Endodermal cell (in vitro differentiated cells): ENCODE measurements around the gene PLB1. TPM values are rescaled to one million over a fixed set of nuclear protein-coding genes. Genes with fewer than 3 reads are reported as not detected.

Source experiments
- DNase-seq: peaks from one replicate; pipeline ENCODE4 v3.0.0-alpha.2; 2017
- H3K27ac ChIP-seq: 2 replicates; pipeline ENCODE4 v1.5.1; 2013; ENCODE audit warnings: mild to moderate bottlenecking, low read depth, low read length, moderate library complexity
- H3K27me3 ChIP-seq: 2 replicates; pipeline ENCODE4 v1.6.1; 2013; ENCODE audit warnings: mild to moderate bottlenecking, low read length, moderate library complexity; ENCODE audit not compliant: insufficient read depth, control insufficient read depth, poor library complexity, severe bottlenecking
- H3K36me3 ChIP-seq: 2 replicates; pipeline ENCODE4 v1.7.0; 2013; ENCODE audit warnings: mild to moderate bottlenecking, low read length, moderate library complexity; ENCODE audit not compliant: control insufficient read depth, insufficient read depth
- H3K4me1 ChIP-seq: one replicate; pipeline ENCODE4 v1.7.0; 2013; ENCODE audit warnings: low read length; ENCODE audit not compliant: control insufficient read depth, insufficient read depth
- H3K4me3 ChIP-seq: 2 replicates; pipeline ENCODE4 v1.5.1; 2013; ENCODE audit warnings: mild to moderate bottlenecking, low read length, moderate library complexity
- H3K9ac ChIP-seq: 2 replicates; pipeline ENCODE4 v1.6.1; 2013; ENCODE audit warnings: mild to moderate bottlenecking, low read length, moderate library complexity; ENCODE audit not compliant: poor library complexity, severe bottlenecking; ENCODE audit errors: extremely low read depth
- H3K9me3 ChIP-seq: 2 replicates; pipeline ENCODE4 v1.6.1; 2013; ENCODE audit warnings: mild to moderate bottlenecking, low read length, moderate library complexity; ENCODE audit not compliant: control insufficient read depth
- H3K27ac Mint-ChIP-seq: 2 replicates; pipeline ENCODE4 v1.8.0; 2020; ENCODE audit warnings: mixed read lengths
- H3K27me3 Mint-ChIP-seq: 2 replicates; pipeline ENCODE4 v1.8.0; 2021; ENCODE audit warnings: mild to moderate bottlenecking, mixed read lengths; ENCODE audit not compliant: insufficient read depth
- H3K36me3 Mint-ChIP-seq: 2 replicates; pipeline ENCODE4 v1.8.0; 2020; ENCODE audit warnings: low read depth, mixed read lengths
- H3K4me1 Mint-ChIP-seq: 2 replicates; pipeline ENCODE4 v1.8.0; 2020; ENCODE audit warnings: mixed read lengths
- H3K4me3 Mint-ChIP-seq: 2 replicates; pipeline ENCODE4 v1.8.0; 2020; ENCODE audit warnings: mild to moderate bottlenecking, moderate library complexity, mixed read lengths
- H3K9me3 Mint-ChIP-seq: 2 replicates; pipeline ENCODE4 v1.8.0; 2020; ENCODE audit warnings: mild to moderate bottlenecking, mixed read lengths
- WGBS, 2 experiments: methylation state at CpG; one replicate each; pipeline versions ENCODE4 v1.1.5 to v1.1.7; 2013; ENCODE audit warnings: missing lambda C conversion rate in 2 of 2, mixed read lengths in 1 of 2; ENCODE audit not compliant: insufficient coverage in 1 of 2, insufficient read length in 1 of 2; 5-methylcytosine and 5-hydroxymethylcytosine counted together
- total RNA-seq, 2 donors: library from RNA; stranded (reverse); fragmentation: NEBNext Ultra II Directional in 1 of 2; extraction: Animal tissue kit (Norgen Biotek cat#: 25700) in 1 of 2; gene quantifications; 2 replicates in 1 of 2; 3 replicates in 1 of 2; pipeline ENCODE4 v1.2.1, GENCODE V29; 2021
- TF ChIP-seq, protein P1 (sequence below): fragments of 200-600 bp; sonication (generic); conservative IDR thresholded peaks from 2 replicates; pipeline ENCODE4 v1.5.0; 2021; ENCODE audit warnings: antibody characterized with exemption, mild to moderate bottlenecking

PLB1 gene
- total RNA-seq, 2 donors from 2014 or later: 0.35 to 0.38 TPM

DNA sequence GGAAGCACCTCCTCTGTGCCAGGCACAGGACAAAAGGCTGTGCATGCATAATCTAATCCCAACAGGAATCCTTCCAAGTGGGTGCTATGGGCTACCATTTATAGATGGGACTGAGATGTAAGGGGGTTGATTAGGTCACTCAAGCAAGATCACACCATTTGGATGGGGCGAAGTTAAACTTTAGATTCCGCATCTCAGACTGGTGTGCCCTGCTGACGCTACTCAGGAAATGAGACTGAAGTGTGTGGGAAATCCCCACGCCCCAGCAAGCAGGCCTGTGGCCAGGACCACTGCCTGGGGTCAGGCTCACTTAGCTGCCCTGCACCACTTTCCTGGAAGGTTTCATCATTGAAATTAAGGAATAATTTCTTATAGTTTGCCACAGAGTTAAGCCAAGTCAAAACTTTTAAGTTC lies 185.3 kb downstream of the PLB1 start:
- DNase-seq: no peak
- Mint-ChIP-seq H3K36me3 (no peaks in the 10 kb centered on the region), H3K4me1 (peaks cover 21% of the 10 kb centered on the region), H3K27ac (no peak overlapping the region), H3K9me3 (no peaks in the 10 kb centered on the region), H3K4me3 (no peak overlapping the region), H3K27me3 (no peaks in the 10 kb centered on the region)
- no peaks in the 10 kb centered on the region for H3K9me3 ChIP-seq
- H3K9ac ChIP-seq: no peak overlapping the region
- TF ChIP-seq, protein P1, sequence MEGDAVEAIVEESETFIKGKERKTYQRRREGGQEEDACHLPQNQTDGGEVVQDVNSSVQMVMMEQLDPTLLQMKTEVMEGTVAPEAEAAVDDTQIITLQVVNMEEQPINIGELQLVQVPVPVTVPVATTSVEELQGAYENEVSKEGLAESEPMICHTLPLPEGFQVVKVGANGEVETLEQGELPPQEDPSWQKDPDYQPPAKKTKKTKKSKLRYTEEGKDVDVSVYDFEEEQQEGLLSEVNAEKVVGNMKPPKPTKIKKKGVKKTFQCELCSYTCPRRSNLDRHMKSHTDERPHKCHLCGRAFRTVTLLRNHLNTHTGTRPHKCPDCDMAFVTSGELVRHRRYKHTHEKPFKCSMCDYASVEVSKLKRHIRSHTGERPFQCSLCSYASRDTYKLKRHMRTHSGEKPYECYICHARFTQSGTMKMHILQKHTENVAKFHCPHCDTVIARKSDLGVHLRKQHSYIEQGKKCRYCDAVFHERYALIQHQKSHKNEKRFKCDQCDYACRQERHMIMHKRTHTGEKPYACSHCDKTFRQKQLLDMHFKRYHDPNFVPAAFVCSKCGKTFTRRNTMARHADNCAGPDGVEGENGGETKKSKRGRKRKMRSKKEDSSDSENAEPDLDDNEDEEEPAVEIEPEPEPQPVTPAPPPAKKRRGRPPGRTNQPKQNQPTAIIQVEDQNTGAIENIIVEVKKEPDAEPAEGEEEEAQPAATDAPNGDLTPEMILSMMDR: no peak
- peaks cover 8% of the 10 kb centered on the region for H3K4me1 ChIP-seq
- H3K36me3 ChIP-seq: no peaks in the 10 kb centered on the region
- no peaks in the 10 kb centered on the region for H3K27me3 ChIP-seq
- no peak overlapping the region for H3K4me3 ChIP-seq
- WGBS, 2 experiments: 83 to 88% methylated on average over 4 of the region's 4 CpGs
- no peak overlapping the region for H3K27ac ChIP-seq

DNA sequence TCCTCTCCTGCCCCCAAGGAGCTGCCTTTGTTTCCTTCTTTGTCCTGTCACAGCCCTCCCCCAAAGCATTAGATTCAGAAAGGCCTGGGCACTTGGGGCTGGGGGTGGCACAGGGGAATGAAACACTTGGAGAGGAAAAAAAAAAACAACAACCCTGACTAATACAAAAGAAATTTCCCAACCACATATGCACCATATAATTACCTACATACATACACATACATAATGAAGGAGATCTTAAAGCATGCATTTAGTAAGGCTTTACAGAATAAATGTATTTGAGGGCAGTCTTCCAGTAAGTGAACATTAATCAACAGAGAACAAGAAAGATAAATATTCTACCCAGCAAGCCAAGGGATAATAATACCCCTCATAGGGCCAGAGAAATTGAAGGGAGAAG lies 185.7 kb downstream of the PLB1 start:
- Mint-ChIP-seq H3K9me3 (no peaks in the 10 kb centered on the region), H3K27ac (no peak overlapping the region), H3K4me1 (peaks cover 21% of the 10 kb centered on the region), H3K36me3 (no peaks in the 10 kb centered on the region), H3K27me3 (no peaks in the 10 kb centered on the region), H3K4me3 (no peak overlapping the region)
- Histone ChIP-seq H3K4me1 (peaks cover 8% of the 10 kb centered on the region), H3K4me3 (no peak overlapping the region), H3K9me3 (no peaks in the 10 kb centered on the region), H3K27me3 (no peaks in the 10 kb centered on the region), H3K9ac (no peak overlapping the region), H3K27ac (no peak overlapping the region), H3K36me3 (no peaks in the 10 kb centered on the region)
- no peak for DNase-seq
- TF ChIP-seq, protein P1: no peak

DNA sequence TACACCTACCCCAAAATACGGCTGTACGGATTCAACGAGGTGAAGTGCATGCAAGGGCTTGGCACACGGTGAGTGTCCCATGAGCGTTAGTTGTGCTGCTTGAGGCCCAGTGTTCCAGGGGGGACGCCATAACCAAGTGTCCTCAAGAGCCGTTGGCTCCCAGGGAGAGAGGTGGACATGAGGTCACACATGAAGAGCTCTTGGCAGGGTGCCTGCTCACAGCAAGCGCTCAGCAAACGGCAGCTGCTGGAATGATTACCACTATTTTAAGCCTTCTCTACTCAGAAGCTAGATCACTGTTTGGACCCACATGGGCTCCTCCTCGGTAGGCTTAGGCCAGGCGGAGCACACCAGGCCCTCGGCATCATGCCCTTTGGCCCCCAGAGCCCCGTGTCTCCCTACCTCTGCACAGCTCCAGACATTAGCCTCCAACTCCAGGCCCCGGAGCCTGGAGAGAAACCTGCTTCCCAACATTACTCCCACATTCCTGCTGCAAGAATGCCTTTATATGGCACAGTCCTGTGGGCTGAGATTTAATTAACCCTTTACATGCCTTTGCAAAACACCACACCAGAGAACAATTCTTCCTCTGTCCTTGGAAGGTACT lies 187.3 kb downstream of the PLB1 start:
- Histone ChIP-seq H3K9me3 (no peaks in the 10 kb centered on the region), H3K27me3 (no peaks in the 10 kb centered on the region), H3K27ac (no peak overlapping the region), H3K9ac (no peak overlapping the region), H3K36me3 (no peaks in the 10 kb centered on the region), H3K4me3 (no peak overlapping the region), H3K4me1 (peaks cover 8% of the 10 kb centered on the region)
- WGBS, 2 experiments: 74 to 85% methylated on average over 12 to 14 of the region's 14 CpGs
- Mint-ChIP-seq H3K4me3 (peak overlapping the region; percentile 7), H3K27me3 (no peaks in the 10 kb centered on the region), H3K9me3 (no peaks in the 10 kb centered on the region), H3K4me1 (peaks cover 21% of the 10 kb centered on the region), H3K36me3 (no peaks in the 10 kb centered on the region), H3K27ac (peak overlapping the region; percentile 82)
- peak; percentile 68 for DNase-seq
- TF ChIP-seq, protein P1: no peak
